ENCODE data around the gene GALNTL6.

Gene GALNTL6

DNA sequence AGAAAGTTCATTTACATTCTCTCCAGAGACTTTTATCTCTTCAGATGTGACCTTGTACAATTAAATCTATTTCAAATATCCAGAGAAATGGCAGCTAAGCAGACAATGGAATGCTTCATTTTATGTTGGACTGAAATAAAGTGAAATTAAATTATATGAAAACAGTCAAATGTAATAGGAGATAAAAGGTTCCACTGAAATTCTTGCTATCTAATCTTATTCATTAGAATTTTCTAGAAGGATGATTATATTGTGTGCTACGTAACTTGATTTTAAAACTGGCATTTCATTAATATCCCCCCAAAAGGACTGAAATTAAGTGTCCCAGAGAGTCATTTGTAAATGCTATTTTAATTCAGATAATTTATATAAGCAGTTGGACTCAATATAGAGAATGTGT lies 708.5 kb downstream of the GALNTL6 start:
- DNase-seq (ENCODE audit: low read depth in 2 of 3, low spot score in 2 of 3): no peak

DNA sequence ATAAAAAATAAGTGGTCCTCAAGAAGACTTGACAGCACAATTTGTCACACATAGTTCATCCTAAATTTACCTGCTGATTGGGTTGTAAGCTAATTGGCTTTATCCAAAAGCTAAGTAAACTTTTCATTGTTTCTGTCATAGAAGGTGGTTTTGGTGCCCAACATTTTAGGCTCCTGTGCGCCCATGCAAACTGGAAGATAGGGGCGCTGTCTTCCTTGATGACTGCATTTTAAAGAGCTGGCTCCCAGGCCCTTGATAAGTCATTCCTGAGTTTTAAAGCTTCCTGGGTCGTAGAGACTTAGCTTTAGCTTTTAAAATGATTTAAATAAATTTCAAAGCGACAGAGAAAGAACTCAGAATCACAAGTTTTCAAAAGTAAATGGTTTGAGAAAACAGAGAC lies 730.0 kb downstream of the GALNTL6 start:
- DNase-seq (ENCODE audit: low read depth in 2 of 3, low spot score in 2 of 3): no peak

DNA sequence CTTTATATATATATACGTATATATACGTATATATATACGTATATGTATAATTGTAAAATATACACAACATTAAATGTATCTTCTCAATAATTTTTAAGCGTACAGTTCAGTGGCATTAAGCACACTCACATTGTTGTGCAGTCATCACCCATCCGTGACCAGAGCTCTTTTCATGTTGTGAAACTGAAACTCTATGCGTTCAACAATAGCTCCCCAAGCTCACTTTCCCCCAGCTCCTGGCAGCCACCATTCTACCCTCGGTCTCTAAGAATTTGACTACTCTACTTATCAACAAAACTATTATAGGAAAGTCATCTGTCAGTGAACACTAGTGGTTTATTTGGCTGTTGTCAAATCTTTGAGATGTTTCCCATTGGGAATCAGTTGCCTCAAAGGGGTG lies 733.6 kb downstream of the GALNTL6 start:
- no peak for DNase-seq (ENCODE audit: low read depth in 2 of 3, low spot score in 2 of 3)

GRCh38 chr4:172547724-172548123 lies 734.5 kb downstream of the GALNTL6 start:
- no peak for DNase-seq (ENCODE audit: low read depth in 2 of 3, low spot score in 2 of 3)

- no peak for DNase-seq (ENCODE audit: low read depth in 2 of 3, low spot score in 2 of 3)
Measured at GRCh38 chr4:172553216-172553615, 740.0 kb downstream of the GALNTL6 start.

GRCh38 chr4:172554588-172554987 lies 741.4 kb downstream of the GALNTL6 start:
- DNase-seq (ENCODE audit: low read depth in 2 of 3, low spot score in 2 of 3): no peak

DNA sequence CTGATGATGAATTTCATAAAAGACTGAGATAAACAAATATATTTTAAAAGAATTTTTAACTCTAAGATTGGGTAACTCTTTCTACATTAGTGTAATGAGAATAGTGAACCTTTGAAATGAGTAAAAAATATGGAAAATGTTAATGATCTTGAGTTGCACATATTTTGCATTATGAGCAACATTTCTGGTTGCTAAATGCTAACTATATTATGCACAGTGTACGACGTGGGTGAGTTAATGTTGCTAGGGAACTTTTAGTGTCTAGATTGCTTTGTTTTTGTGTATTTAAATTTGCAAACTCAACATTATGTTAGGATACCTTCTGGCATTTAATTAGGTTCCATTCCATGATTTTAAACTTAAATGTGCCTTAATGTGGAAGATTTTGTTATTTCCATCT lies 742.5 kb downstream of the GALNTL6 start:
- DNase-seq (ENCODE audit: low read depth in 2 of 3, low spot score in 2 of 3): no peak

GRCh38 chr4:172573899-172574298 lies 760.7 kb downstream of the GALNTL6 start:
- no peak for DNase-seq (ENCODE audit: low read depth in 2 of 3, low spot score in 2 of 3)

- DNase-seq (ENCODE audit: low read depth in 2 of 3, low spot score in 2 of 3): no peak
Measured at GRCh38 chr4:172578712-172579111, 765.5 kb downstream of the GALNTL6 start.

- DNase-seq (ENCODE audit: low read depth in 2 of 3, low spot score in 2 of 3): no peak
Measured at GRCh38 chr4:172584816-172585215, 771.6 kb downstream of the GALNTL6 start.

DNA sequence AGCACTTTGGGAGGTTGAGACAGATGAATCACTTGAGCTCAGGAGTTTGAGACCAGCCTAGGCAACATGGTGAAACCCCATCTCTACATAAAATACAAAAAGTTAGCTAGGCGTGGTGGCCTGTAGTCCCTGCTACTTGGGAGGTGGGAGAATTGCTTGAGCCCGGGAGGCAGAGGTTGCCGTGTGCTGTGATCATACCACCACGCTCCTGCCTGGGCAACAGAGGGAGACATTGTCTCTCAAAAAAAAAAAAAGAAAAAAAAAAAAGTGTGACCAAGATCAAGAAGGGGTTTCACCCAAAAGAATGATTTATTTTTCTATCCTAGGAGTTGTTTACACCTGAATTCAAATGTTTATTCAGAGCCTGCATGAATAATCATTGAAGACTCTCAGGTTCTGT lies 783.0 kb downstream of the GALNTL6 start:
- DNase-seq (ENCODE audit: low read depth in 2 of 3, low spot score in 2 of 3): no peak

DNA sequence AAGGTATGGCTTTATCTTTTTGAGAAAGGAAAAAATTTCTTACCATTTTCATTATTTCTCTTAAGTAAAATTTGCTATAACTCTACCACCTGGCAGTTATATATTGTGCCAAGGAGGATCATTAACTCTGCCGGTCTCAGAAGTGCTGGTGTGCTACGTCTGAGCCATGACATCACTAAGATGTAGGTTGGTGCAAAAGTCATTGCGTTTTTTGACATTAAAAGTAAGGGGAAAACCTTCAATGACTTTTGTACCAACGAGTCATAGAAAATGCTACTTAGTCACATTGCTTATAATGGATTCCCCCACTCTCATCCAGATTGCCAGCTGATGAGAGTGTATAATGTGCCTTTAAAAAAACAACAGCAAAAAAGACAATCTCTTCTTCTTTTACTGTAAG lies 786.4 kb downstream of the GALNTL6 start:
- no peak for DNase-seq (ENCODE audit: low read depth in 2 of 3, low spot score in 2 of 3)

GRCh38 chr4:172601195-172601594 lies 788.0 kb downstream of the GALNTL6 start:
- no peak for DNase-seq (ENCODE audit: low read depth in 2 of 3, low spot score in 2 of 3)

GRCh38 chr4:172619218-172619617 lies 806.0 kb downstream of the GALNTL6 start:
- no peak for DNase-seq (ENCODE audit: low read depth in 2 of 3, low spot score in 2 of 3)

- no peak for DNase-seq (ENCODE audit: low read depth in 2 of 3, low spot score in 2 of 3)
Measured at GRCh38 chr4:172619798-172620197, 806.6 kb downstream of the GALNTL6 start.

GRCh38 chr4:172628263-172628662 lies 815.1 kb downstream of the GALNTL6 start:
- no peak for DNase-seq (ENCODE audit: low read depth in 2 of 3, low spot score in 2 of 3)

DNA sequence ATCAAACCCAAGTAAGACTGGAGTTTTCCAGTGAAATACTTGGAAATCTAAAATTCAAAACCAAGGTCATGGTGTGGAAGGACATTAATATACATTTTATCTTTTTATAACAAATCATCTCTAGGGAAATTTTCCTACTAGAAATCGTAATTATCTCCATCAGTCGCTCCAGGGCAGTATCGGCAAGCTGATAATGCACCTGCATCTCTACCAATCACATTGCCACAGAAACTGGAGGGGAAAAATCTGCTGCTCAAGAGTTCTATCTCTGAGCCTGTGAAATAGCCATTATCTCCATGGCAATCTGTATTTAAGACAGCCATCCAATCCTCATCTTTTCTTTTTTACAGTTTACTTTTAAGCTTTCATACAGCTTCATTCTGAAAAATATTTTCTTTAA lies 817.1 kb downstream of the GALNTL6 start:
- DNase-seq (ENCODE audit: low read depth in 2 of 3, low spot score in 2 of 3): no peak

DNA sequence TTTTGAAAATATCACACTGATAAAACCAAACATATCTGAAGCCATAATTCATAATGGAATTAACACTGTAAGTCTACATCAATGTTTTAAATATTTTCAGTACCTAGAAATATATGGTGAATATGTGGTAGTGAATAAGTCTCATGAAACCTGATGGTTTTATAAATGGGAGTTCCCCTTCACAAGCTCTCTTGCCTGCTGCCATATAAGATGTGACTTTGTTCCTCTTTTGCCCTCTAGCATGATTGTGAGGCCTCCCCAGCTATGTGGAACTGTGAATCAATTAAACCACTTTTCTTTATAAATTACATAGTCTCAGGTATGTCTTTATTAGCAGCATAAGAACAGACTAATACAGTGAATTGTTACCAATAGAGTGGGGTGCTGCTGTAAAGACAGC lies 818.6 kb downstream of the GALNTL6 start:
- DNase-seq (ENCODE audit: low read depth in 2 of 3, low spot score in 2 of 3): no peak

GRCh38 chr4:172648471-172648870 lies 835.3 kb downstream of the GALNTL6 start:
- no peak for DNase-seq (ENCODE audit: low read depth in 2 of 3, low spot score in 2 of 3)

DNA sequence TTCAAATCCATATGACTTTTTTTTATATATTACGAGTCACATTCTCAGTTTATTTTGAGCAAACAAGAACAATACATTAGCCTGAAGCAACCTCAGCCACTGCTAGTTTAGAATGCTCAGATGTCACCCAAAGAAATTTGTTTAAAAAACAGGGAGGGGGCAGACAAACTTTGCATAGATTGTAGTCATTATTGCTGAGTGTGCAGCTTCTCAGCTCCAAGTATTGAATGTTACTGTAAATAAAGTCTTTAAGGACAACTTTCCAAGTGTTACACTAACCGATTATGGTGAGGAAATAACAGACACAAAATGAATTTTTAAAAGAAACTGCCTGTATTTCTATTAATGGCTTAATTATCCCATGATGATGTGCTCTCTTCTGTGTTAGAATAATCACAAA lies 835.9 kb downstream of the GALNTL6 start:
- DNase-seq (ENCODE audit: low read depth in 2 of 3, low spot score in 2 of 3): no peak

- no peak for DNase-seq (ENCODE audit: low read depth in 2 of 3, low spot score in 2 of 3)
Measured at GRCh38 chr4:172650758-172651530, 837.7 kb downstream of the GALNTL6 start.

- no peak for DNase-seq (ENCODE audit: low read depth in 2 of 3, low spot score in 2 of 3)
Measured at GRCh38 chr4:172651961-172652360, 838.8 kb downstream of the GALNTL6 start.

DNA sequence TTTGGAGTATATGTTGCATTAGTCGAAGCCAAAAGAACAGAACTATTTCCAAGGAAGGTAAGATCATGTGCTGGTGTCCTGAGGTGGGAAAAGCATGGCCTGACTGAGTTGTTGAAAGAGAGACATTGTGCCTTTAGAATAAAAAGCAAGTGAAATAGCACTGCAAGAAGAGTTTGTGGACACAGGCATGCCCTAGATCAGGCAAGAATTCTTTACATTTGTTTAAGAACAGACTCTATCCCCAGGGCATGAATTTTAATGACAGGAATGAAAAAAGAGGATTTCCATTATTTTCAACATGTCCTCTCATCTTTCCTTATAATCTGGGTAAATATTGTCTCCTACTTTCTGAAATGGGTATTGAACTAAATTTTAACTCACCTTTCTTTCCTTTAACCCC lies 839.2 kb downstream of the GALNTL6 start:
- DNase-seq (ENCODE audit: low read depth in 2 of 3, low spot score in 2 of 3): no peak
